AG08395 (cell line): Measurements from ENCODE around the gene NPSR1.
"Not testable (repeated sequence)": the region's sequence is repeated elsewhere in the genome, so short reads cannot be mapped to it uniquely, and the experiment has no call there.

Experiments
- DNase-seq: peaks from one replicate; pipeline ENCODE4 v3.0.0; 2012; ENCODE audit warnings: mixed read lengths, low spot score

NPSR1 gene

GRCh38 chr7:34757570-34758110, 99.6 kb downstream of the NPSR1 start:
- no peak for DNase-seq

GRCh38 chr7:34758111-34758601, 100.1 kb downstream of the NPSR1 start:
- DNase-seq, result no peak

- DNase-seq, result peak; percentile 55
Measured at GRCh38 chr7:34759477-34760125, 101.6 kb downstream of the NPSR1 start.

GRCh38 chr7:34760271-34760670, 102.3 kb downstream of the NPSR1 start:
- no peak for DNase-seq

- no peak for DNase-seq
Measured at GRCh38 chr7:34761206-34761605, 103.2 kb downstream of the NPSR1 start.

GRCh38 chr7:34761627-34762026, 103.6 kb downstream of the NPSR1 start:
- DNase-seq, result no peak

GRCh38 chr7:34762764-34763163, 104.7 kb downstream of the NPSR1 start:
- no peak for DNase-seq

GRCh38 chr7:34772296-34772938, 114.4 kb downstream of the NPSR1 start:
- no peak for DNase-seq

GRCh38 chr7:34776748-34777358, 118.8 kb downstream of the NPSR1 start:
- no peak for DNase-seq

GRCh38 chr7:34780546-34780945, 122.5 kb downstream of the NPSR1 start:
- no peak for DNase-seq

GRCh38 chr7:34787586-34787985, 129.6 kb downstream of the NPSR1 start:
- no peak for DNase-seq

- no peak for DNase-seq
Measured at GRCh38 chr7:34806831-34807230, 148.8 kb downstream of the NPSR1 start.

- no peak for DNase-seq
Measured at GRCh38 chr7:34807548-34808340, 149.7 kb downstream of the NPSR1 start.

- DNase-seq, result not testable (repeated sequence)
Measured at GRCh38 chr7:34814203-34814842, 156.3 kb downstream of the NPSR1 start.

- DNase-seq, result no peak
Measured at GRCh38 chr7:34821932-34822558, 164.0 kb downstream of the NPSR1 start.

- peak; percentile 72 for DNase-seq
Measured at GRCh38 chr7:34823650-34824258, 165.7 kb downstream of the NPSR1 start.

- DNase-seq, result no peak
Measured at GRCh38 chr7:34825221-34825620, 167.2 kb downstream of the NPSR1 start.

- no peak for DNase-seq
Measured at GRCh38 chr7:34830390-34830789, 172.4 kb downstream of the NPSR1 start.

- no peak for DNase-seq
Measured at GRCh38 chr7:34831436-34831835, 173.4 kb downstream of the NPSR1 start.

- no peak for DNase-seq
Measured at GRCh38 chr7:34832020-34832419, 174.0 kb downstream of the NPSR1 start.
